Fibroblast of pulmonary artery (primary cell): Measurements from ENCODE around the gene NCAPH2.

ENCODE experiments used
- DNase-seq: peaks from one replicate; pipeline ENCODE4 v3.0.0-alpha.2; 2010; ENCODE audit warnings: low read depth
- H3K4me3 ChIP-seq: replicated peaks from 2 replicates; pipeline ENCODE4 v1.5.1; 2011; ENCODE audit warnings: low read depth, mild to moderate bottlenecking, control low read depth, low read length, moderate library complexity
- CTCF ChIP-seq: IDR thresholded peaks from 2 replicates; pipeline ENCODE4 v1.5.1; 2011; ENCODE audit warnings: mild to moderate bottlenecking, control low read depth, low read length, inconsistent platforms; ENCODE audit errors: missing control alignments

The NCAPH2 gene

DNA sequence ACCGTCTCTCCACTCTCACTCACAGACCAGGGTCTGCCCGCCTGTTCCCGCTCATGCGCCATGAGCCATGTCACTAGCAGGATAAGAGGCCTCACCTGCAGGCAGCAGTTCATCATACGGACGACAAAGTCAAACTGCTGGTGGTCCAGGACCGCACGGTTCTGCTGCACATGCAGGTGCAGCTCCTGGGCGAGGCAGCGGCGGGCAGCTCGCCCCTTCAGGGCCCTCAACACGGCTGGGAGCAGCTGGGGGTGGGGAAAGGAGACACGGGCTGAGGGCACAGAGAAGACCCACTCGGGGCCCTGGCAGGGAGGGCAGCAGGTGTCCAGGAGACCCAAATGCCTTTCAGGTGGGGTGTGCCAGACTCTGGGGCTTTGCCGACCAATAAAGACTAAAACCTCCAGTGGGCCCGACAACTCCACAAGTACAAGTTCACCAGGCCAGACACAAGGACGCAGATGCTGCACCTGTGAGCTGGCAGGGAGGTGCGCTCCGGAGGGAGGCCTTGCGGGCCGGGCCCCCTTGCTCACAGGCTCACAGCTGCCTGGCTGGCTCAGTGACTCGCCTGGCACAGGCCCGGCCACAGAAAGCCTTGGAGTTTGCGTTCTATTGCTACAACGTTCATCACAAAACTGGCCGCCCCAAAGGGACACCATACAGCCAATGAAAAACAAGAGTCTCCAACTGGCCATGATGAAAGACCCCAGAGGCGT lies 44.7 kb upstream of the NCAPH2 start:
- no peak overlapping the region for H3K4me3 ChIP-seq
- DNase-seq = no peak
- no peak for TF ChIP-seq CTCF

- TF ChIP-seq CTCF = no peak
- no peak for DNase-seq
- no peak overlapping the region for H3K4me3 ChIP-seq
These were observed 43.6 kb upstream of the NCAPH2 start for GRCh38 chr22:50464451-50464850.

- no peak for TF ChIP-seq CTCF
- H3K4me3 ChIP-seq = no peak overlapping the region
- no peak for DNase-seq
These were observed 42.7 kb upstream of the NCAPH2 start for GRCh38 chr22:50465066-50465930.

- no peak for TF ChIP-seq CTCF
- no peak overlapping the region for H3K4me3 ChIP-seq
- DNase-seq = no peak
These were observed 40.7 kb upstream of the NCAPH2 start for GRCh38 chr22:50467341-50467740.

DNA sequence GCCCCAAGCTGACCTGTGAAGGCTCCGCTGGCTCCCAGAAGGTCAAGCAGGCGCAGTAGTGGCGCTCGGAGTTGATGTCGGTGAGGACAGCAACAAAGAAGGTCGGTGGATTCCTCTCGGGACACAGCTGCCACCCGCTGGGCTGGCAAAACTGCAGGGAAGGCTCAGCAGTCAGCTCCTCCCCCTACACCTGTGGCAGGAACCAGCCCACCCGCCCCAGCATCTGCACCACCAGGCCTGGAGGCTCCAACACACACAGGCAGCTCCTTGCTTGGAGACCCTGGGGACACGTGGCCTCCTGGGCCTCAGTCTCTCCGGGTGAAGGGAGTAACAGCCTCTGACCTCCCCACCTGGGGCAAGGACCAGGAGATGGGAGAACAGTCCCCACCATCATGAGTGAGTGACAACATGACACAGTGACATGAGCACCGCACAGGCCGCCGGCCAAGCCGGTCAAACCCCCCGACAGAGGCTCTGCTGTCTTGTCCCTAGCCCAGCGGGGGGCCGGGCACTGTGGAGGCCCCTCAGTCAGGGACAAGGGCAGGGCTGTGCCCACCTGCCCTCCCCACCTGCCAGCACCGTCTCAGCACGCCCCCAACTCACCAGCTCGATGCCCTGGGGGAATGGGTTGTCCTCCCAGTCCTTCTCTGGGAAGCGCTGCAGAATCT lies 40.1 kb upstream of the NCAPH2 start:
- no peak for DNase-seq
- no peak for TF ChIP-seq CTCF
- H3K4me3 ChIP-seq = no peak overlapping the region

- no peak overlapping the region for H3K4me3 ChIP-seq
- no peak for DNase-seq
- TF ChIP-seq CTCF = no peak
These were observed 39.4 kb upstream of the NCAPH2 start for GRCh38 chr22:50468626-50469025.
